Measurements from ENCODE around the gene IFIT2. TPM values are rescaled to one million over a fixed set of nuclear protein-coding genes. Genes with fewer than 3 reads are reported as not detected.
"Not testable (repeated sequence)": the region's sequence is repeated elsewhere in the genome, so short reads cannot be mapped to it uniquely, and the experiment has no call there.

Gene IFIT2
- total RNA-seq, 1 donor from 2014 or later = 19.9 TPM

DNA sequence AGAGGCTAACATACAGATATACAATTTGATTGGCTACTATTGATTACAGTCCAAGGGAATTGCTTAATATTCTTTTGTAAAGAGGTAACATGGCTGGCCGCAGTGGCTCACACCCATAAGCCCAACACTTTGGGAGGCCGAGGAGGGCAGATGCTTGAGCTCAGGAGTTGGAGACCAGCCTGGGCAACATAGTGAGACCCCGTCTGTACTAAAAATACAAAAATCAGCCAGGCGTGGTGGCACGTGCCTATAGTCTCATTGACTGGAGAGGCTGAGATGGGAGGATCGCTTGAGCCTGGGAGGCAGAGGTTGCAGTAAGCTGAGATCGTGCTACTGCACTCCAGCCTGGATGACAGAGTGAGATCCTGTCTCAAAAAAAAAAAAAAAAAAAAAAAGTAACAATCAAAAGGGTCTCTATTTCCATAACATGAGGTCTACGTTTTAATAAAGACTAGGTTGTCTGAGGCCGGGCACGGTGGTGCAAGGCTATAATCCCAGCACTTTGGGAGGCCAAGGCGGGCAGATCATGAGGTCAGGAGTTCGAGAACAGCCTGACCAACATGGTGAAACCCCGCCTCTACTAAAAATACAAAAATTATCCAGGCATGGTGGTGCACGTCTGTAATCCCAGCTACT lies 29.8 kb downstream of the IFIT2 start:
- ATAC-seq; DNase-seq (ENCODE audit: low spot score); intact Hi-C loops (cut with DNase I): not testable (repeated sequence)

DNA sequence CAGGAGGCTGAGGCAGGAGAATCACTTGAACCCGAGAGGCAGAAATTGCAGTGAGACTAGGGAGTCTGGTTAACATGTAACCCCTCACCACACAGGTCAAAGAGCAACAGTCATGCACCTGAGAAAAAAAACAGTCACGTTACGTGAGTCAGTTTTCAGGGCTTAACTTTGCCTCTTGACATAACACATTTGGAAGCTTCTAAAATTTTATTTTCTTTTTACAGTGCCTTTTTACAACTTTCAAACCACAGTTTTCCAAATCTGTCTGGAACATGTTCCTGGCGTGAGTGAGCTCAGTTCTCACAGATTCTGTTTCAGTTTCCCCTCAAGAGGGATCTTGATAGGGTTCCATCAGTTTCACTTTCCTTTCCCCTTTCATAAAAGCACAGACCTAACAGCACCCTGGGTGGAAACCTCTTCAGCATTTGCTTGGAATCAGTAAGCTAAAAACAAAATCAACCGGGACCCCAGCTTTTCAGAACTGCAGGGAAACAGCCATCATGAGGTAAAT lies 30.3 kb downstream of the IFIT2 start:
- no peak for DNase-seq (ENCODE audit: low spot score)
- intact Hi-C loops (cut with DNase I) = no loop called here
- peak; percentile 80 for ATAC-seq

DNA sequence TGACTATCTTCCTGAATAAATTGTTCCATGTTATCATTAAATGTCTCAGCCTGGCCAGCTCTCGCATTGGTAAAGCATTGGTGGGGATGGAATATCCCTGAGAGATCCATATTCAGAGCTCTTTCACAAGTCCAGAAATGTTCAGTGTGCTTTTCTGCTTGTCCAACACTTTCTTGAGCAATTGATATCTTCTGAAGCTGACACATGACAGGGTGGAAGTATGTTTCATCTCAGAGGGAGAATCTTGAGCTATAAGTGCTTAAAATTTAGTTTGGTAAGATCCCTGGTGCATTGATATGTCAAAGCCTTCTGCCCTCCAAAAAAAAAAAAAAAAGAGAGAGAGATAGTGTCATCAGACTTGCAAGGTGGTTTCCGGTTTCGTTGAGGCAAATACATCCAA lies 33.4 kb downstream of the IFIT2 start:
- no peak for ATAC-seq
- intact Hi-C loops (cut with DNase I) = no loop called here

DNA sequence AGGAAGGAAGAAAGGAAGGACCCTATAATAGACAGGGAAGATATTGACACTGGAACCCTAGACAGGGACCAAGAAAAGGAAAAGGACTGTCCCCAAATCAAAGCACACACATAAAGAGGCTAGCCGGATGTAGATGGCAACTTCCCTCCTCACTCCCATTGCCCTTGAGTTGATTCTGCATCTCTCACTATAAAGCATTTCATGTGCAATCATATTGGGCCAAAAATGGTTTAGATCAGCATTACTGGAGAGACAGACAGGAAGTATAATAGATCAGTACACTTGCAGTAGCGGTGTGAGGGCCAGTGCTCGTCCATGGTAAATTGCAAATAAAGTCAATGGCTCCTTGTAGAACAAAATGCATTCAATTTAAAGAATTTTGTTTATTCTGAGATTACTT lies 34.4 kb downstream of the IFIT2 start:
- ATAC-seq (no peak), DNase-seq (ENCODE audit: low spot score) (no peak)
- intact Hi-C loops (cut with DNase I) = no loop called here

More for the DNA sequence above, 33.4 kb downstream of the IFIT2 start:
- no peak for DNase-seq (ENCODE audit: low spot score)

DNA sequence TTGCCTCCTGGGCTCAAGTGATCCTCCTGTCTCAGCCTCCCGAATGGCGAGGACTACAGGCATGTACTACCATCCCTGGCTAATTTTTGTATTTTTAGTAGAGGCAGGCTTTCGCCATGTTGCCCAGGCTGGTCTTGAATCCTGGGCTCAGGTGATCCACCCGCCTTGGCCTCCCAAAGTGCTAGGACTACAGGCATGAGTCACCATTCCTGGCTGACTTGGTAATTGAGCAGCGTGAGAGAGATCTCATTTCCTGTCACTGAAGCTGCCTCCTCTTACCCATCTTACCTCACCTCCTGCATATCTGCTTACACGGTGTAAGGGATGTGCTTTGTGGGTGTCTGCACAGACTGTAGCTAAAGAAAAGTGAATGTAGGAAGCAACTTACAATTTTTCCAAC lies 35.6 kb downstream of the IFIT2 start:
- DNase-seq (ENCODE audit: low spot score) (no peak), ATAC-seq (no peak)
- intact Hi-C loops (cut with DNase I) = no loop called here

DNA sequence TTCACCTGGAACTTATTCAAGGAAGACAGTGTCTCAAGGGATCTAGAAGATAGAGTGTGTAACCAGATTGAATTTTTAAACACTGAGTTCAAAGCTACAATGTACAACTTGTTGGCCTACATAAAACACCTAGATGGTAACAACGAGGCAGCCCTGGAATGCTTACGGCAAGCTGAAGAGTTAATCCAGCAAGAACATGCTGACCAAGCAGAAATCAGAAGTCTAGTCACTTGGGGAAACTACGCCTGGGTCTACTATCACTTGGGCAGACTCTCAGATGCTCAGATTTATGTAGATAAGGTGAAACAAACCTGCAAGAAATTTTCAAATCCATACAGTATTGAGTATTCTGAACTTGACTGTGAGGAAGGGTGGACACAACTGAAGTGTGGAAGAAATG lies 36.9 kb downstream of the IFIT2 start:
- no peak for DNase-seq (ENCODE audit: low spot score)
- intact Hi-C loops (cut with DNase I) = no loop called here
- ATAC-seq = no peak

DNA sequence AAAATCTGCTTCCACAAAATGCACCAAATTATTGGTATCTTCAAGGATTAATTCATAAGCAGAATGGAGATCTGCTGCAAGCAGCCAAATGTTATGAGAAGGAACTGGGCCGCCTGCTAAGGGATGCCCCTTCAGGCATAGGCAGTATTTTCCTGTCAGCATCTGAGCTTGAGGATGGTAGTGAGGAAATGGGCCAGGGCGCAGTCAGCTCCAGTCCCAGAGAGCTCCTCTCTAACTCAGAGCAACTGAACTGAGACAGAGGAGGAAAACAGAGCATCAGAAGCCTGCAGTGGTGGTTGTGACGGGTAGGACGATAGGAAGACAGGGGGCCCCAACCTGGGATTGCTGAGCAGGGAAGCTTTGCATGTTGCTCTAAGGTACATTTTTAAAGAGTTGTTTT lies 38.0 kb downstream of the IFIT2 start:
- ATAC-seq = no peak
- intact Hi-C loops (cut with DNase I) = no loop called here
- no peak for DNase-seq (ENCODE audit: low spot score)

DNA sequence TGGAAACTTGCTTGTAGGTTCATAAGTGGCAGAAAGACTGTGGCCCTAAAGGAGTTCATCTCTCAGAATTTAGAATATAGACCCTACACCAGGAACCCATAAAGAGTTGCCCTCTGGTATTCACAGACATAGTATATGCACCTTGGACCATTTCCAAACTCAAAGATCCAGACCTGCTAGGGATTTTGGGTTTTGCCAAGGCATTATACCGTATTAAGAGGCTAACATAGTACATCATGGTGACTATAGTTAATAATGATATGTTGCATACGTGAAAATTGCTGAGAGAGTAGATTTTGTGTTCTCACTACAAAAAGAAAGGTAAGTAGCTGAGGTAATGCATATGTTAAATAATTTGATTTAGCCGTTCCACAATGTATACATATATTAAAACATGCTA lies 39.8 kb downstream of the IFIT2 start:
- intact Hi-C loops (cut with DNase I) = no loop called here
- DNase-seq (ENCODE audit: low spot score) = no peak
- no peak for ATAC-seq

DNA sequence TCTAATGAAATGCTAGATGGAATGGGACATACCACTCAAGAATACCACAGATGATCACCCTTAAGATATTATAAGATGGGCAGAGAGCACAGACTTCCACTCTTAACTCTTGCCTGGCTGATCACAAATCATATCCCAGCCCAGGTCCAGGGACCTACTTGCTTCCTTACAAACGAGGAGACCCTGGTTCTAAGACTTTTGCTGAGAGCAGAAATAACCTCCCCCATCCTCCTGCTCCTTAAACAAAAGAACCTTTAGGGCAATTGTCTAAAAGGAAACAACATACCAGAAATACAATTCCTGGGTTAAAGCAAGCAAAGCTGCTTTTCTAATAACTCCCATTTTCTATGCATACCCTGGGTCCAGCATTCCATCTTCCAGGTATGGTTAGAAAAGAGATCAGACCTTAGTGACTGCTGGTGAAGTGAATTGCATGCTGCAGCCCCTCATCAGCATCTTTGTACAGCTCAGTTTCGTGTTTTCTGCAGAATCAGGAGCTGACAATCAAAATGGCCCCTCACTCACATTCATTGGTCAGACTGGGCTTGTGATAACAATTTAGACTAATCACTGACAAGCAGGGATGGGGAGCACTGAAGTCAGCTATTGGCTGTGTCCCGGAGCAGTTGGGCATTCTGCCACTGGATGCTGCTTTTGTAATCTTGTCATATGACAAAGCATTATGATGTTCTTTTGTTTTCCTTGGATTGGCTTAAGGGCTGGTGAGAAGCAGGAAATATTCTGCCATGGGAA lies 40.5 kb downstream of the IFIT2 start:
- peak; percentile 90 for DNase-seq (ENCODE audit: low spot score)
- peak; percentile 95 for ATAC-seq
- intact Hi-C loops (cut with DNase I) = no loop called here

DNA sequence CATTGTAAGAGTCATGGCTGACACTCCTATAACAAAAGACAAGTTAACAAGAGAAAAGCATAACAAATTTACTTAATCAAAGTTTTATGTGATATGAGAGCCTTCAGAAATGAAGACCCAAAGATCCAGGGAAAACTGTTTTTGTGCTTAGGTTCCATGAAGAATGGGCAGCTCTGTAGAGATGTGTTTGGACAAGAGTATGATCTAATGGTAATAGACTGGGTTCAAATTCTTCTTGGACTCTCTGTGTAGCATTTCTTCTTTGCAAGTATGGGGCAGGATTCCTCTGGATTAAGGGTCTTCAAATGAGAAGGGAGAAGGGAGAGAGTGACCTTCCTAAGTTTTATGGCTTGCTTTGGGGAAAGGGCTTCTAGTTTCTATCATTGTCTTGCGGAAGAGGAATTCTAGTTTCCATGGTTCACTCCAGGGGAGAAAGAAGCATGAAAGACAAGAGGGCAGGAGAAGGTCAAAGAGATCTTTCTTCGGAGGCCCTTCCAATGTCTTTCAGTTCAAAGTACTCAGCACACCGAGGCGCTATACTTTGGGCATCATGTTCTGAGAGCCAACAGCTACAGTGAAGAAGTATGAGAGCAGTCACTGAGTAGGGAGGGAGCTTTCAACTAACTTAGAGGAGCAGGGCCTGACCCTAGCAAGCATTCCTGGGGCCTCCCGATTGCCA lies 41.4 kb downstream of the IFIT2 start:
- intact Hi-C loops (cut with DNase I) = no loop called here

DNA sequence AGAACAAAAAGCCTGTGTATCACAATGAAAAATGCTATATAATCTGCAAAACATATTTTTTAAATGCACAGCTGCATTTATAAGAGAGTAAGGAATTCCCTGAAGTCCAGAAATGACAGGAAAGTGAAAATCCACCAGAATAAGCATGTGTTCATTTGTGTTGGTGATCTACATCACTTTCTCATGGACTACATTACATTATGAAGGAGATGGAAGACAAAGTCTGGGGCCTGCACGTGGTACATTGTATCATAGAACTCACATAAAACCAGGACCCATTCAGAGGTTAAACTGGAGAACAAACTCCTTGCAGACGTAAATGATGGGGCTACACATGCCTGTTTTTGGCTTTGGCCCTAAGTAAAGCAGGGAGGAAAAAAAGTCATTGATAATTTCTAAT lies 42.3 kb downstream of the IFIT2 start:
- DNase-seq (ENCODE audit: low spot score) = no peak
- intact Hi-C loops (cut with DNase I) = no loop called here

More for the DNA sequence above, 41.4 kb downstream of the IFIT2 start:
- ATAC-seq (no peak), DNase-seq (ENCODE audit: low spot score) (no peak)

DNA sequence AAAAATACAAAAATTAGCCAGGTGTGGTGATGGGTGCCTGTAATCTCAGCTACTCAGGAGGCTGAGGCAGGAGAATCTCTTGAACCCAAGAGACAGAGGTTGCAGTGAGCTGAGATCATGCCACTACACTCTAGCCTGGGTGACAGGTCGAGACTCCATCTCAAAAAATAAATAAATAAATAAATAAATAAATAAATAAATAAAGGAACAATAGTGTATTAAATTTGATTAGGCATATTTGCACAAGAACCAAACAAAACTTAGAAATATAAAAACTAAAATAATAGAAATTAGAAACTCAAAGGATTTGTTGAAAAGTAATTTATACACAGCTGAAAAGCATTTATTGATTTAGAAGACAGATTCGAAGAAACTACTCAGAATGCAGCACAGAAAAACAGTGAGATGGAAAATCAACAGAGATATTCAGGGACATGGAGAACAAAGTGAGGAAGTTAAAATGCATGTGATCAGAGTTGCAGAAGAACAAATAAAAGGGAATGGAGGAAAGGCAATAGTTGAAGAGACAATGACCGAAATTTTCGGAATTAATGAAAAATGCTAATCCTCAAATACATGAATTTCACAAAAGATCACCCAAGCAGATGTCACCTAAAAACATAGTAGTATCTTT lies 43.6 kb downstream of the IFIT2 start:
- no peak for ATAC-seq
- intact Hi-C loops (cut with DNase I) = no loop called here
- no peak for DNase-seq (ENCODE audit: low spot score)

More for the DNA sequence above, 42.3 kb downstream of the IFIT2 start:
- no peak for ATAC-seq

DNA sequence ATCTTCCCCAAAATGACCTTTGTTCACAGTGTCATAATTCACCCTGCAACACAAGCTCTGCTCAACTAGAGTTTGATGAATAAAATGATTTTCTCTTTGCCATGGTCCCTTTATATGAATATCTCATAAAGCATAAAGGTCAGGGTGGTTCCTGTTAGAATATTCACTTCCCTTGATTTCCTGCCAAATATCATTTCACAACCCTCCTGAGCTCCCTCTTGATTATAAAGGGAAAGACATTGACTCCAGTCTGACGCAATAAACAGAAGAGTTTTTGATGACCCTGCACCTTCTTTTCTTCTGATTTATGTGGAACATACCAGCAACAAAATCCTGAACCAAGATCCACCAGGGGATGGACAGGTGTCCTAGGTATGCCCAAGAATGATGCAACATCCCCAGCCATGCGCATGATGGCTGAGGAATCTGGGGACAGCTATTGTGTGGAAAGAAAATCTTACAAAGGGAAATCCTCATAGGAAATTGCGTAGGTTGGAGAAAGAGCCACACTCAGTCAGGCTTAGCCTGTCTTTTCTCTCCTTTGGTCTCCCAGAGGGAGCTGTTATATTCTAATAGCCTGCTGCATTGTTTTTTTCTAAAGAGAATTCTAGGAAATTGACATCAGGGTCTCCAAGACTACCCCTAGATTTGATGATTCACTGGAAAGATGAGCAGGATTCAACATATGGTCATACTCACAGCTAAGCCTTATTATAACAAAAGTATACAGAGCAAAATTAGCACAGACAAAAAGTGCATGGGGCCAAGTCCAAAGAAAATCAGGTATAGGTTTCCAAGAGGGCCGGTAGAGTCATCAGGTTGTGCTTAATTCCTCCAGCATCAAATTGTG lies 44.8 kb downstream of the IFIT2 start:
- peak; percentile 55 for ATAC-seq
- no peak for DNase-seq (ENCODE audit: low spot score)
- intact Hi-C loops (cut with DNase I) = no loop called here

DNA sequence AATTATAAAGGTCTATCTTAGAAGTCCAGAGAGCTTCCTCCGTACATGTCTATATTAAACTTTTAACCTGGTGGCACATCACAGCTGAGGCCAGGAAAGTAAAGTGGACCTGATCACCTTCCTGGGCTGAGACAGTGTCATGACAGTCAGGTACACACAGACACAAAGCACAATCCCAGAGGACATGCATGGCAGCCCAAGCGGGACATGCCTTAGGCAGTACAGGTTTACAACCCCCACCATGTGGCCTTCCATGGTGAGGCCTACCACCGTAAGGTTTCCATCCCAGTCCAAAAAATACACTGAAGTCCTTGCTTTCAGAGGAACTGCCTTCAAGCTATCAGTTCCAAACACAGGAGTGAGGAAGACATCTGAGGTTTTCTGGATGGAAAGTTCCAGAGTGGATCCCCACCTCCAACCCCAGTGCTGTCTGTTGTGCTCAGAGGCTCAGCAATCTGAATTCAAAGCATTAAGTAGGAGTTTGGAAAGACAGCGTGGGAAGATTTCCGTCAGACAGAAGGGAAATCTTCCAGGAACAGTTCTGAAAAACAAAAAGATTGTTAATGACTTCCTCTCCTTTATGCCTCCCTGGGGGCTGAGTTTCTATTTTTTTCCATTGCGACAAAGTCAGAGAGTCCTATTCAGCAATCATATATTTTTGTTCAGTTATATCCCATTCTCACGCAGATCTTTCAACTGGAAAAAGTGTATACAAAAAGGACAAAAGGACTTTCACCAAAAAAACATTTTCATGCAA lies 46.0 kb downstream of the IFIT2 start:
- no peak for ATAC-seq

DNA sequence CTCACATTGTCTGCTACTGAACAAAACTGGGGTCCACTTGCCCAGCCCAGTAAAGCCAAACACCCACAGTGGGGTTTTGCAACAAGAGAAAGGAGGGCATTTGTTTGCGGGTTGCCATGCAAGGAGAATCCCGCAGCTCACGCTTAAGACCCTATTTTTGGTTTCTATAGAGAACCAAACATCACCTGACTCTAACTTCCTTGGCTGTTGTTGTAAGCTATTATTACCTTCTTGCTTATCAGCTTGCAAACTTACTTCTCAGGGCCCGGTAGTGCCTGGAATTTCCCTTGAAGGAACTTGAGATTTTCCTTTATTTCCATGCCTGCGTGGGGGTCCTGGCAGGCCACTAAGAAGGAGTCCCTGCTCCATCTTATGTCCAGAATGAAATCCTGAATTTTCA lies 46.6 kb downstream of the IFIT2 start:
- ATAC-seq (no peak), DNase-seq (ENCODE audit: low spot score) (no peak)
- intact Hi-C loops (cut with DNase I) = no loop called here

More for the DNA sequence above, 46.0 kb downstream of the IFIT2 start:
- intact Hi-C loops (cut with DNase I) = no loop called here
- no peak for DNase-seq (ENCODE audit: low spot score)

DNA sequence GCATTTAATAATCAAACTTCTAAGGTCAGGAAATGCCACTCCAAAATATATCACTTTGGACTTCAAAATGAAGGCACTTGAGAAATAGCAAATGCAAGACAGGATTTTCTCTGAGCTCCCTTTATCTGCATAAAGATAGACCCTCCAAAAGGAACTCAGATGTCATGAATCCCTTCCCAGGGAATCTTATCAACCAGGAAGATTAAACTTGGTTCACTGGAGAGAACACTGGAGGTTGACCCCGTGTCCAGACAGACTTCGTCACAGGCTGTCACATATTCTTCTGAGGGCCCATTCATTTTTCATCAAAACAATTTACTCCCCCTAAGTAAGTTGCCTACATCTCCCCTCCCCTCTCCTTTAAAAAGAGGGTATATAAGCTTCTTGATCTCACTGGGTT lies 47.1 kb downstream of the IFIT2 start:
- DNase-seq (ENCODE audit: low spot score) (no peak), ATAC-seq (no peak)
- intact Hi-C loops (cut with DNase I) = no loop called here

DNA sequence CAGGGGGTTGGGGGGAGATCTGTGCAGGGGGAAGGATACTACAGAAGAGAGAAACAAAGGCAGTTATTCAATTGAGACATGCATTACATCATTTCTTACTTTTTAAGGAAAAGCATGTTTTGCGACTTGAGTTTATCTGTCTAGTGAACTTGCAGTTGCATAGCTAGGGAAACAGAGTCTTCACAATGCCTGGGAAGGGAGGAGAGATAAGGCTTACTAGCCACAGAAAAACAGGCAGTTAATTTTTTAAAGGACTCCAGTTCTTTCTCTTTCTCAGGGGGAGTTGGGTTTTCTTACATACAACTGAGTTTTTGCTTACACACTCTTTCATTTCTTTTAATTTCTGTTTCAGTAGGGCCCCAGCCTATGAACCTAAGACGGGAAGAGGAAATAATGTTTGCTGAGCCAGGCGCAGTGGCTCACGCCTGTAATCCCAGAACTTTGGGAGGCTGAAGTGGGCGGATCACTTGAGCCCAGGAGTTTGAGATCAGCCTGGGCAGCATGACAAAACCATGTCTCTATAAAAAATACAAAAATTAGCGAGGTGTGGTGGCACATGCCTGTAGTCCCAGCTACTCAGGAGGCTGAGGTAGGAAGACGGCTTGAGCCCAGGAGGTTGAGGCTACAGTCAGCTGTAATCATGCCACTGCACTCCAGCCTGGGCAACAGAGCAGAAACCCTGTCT lies 48.9 kb downstream of the IFIT2 start:
- DNase-seq (ENCODE audit: low spot score); intact Hi-C loops (cut with DNase I): not testable (repeated sequence)
- ATAC-seq = peak; percentile 67
